ENCODE data around the gene CUX1.

GRCh38 chr7:101901661-101902491 is 84.5 kb downstream of the CUX1 start:
- TF ChIP-seq SUZ12 (IDR thresholded peaks at IDR 0.05; ENCODE audit: extremely low read depth, insufficient read depth, insufficient read length) (no peak), ZNF274 (IDR thresholded peaks at IDR 0.05; ENCODE audit: low read depth, low read length) (no peak)

All from NT2/D1 (cell line).